IMR-90 (cell line): Measurements from ENCODE around the gene ATP8B4.

Experiments used
- CTCF ChIP-seq: conservative IDR thresholded peaks from 2 replicates; pipeline ENCODE4 v1.5.1; 2012; ENCODE audit warnings: mild to moderate bottlenecking, low read depth, low read length, improper control_type of control experiment
- NFE2L2 ChIP-seq: fragments of 150-350 bp; IDR thresholded peaks from 2 replicates; pipeline ENCODE4 v1.6.1; 2016; ENCODE audit warnings: low read depth, mild to moderate bottlenecking, low read length
- POLR2A ChIP-seq: IDR thresholded peaks from 2 replicates; pipeline ENCODE4 v1.6.1; 2012; ENCODE audit warnings: mild to moderate bottlenecking, low read depth, low read length
- RFX5 ChIP-seq: IDR thresholded peaks from 2 replicates; pipeline ENCODE4 v1.8.0; 2012; ENCODE audit warnings: low read depth, mild to moderate bottlenecking, low read length, moderate library complexity
- USF2 ChIP-seq: fragments of 150-350 bp; IDR thresholded peaks from 2 replicates; pipeline ENCODE4 v1.6.1; 2017; ENCODE audit warnings: mild to moderate bottlenecking, antibody characterized with exemption, low read length, low read depth

GRCh38 chr15:49962044-49962602 lies 156.9 kb downstream of the ATP8B4 start:
- no peak for TF ChIP-seq CTCF
- TF ChIP-seq NFE2L2, result no peak
- TF ChIP-seq RFX5, result no peak
- TF ChIP-seq POLR2A, result no peak
- TF ChIP-seq USF2, result no peak
